NCI-H345 treated with DMSO at 0.1 percent for 48 hours (cell line): ENCODE measurements around the gene PHF23.
A peak's percentile ranks its signal among the peaks of the same experiment; 100 is the strongest.

Experiments
- DNase-seq: peaks from one replicate; lab custom pipeline; 2025; ENCODE audit not compliant: unreplicated experiment; lab: John Stamatoyannopoulos, UW

Gene PHF23

DNA sequence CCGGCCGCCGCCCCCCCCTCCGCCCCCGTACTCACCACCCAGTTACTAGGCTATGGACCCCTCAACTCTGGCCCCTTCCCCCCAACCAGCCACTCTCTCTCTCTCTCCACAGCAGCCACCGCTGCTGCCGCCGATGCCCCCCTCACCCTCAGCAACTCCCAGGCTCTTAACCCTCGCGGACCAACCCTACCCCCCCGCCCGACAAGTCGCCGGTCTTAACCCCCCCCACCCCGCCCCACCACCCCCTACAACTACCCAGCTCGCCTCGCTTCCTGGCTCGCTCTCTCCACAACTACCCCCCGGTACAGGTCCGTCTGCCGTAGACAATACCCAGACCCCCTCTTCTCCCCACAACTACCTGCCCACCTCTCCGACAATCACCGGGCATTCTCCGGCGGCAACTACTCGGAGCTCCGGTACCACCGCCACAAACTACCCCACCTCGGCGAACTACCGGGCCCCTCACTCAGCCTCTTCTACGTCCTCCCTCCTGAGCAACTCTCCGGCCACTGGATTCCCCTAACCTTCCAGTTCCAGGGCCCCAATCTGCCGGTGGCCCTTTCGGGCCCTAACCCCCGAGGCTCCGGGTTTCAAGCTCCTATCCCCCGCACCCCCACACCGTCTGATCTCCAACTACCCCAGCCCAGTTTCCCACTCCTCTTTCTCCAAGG lies 702 bp downstream of the PHF23 start:
- DNase-seq = no peak

DNA sequence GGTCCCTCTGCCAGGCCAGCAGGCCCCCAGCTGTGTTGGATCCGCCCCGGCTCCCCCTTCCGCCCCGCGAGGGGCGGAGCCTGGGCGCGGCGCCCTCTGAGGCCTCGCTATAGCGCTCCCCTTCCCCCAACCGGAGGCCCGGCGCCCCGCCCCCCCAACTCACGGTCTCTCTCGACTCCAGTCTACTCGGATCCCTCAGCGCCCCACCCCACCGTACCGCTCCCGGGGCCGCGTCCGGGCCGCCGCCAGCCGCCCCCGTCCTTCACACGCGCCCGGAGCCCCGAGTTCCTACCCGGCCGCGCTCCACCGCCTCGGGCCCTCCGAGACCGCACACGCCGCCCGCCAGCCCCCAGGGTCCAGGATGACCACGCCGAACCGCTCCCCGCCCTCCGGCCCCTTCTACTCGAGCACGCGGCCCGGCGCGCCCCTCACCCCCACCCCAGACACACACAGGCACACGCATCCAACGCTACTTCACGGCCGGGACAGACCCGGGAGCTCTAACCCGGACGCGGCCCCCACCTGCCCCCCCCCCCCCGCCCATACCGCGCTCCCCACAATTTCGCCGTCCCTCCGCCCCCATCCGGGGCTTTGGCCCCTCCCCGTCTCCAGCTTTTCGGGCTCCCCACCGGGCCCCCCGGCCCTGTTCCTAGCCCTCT lies 1.4 kb downstream of the PHF23 start:
- no peak for DNase-seq

DNA sequence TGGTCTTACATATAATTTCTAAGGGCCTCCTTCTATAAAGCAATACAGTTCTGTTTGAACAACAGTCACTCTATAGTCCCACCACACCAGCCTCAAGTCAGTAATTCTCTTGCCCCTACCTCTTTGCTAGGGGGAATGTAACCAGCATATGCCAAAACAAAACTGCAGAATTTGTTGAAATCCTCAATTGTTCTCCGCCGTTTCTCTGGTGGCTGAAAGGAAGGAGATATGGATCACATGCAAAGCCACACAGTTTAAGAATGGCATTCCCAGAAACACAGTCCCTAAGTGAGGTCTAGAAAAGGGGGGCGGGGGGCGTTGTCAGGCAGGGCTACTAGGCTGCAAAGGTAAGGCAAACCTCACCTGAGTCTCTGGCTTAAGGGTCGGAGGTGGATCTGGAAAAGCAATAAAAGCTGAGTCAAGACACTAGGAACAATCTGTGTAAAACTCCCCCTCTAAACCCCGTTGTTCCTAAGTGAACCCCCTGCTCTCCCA lies 1.9 kb downstream of the PHF23 start:
- DNase-seq = no peak

DNA sequence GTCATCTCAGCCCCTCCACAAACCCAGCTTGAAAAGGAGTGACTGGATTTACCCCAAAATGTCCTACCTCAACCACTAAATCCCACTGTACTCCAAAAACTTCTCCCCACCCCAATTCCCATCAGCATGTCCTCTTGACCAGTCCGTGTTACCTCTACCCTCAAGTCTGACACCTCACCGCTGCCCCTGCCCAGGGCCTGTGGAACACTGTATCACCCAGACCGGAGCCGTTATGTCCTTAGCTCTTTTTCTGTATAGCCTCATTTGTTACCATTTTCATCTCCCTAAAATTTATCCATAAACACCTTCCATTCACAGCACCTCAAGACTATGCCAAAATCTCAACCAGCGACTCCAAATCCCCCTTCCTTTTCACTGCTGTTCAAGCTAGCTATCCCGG lies 2.4 kb downstream of the PHF23 start:
- no peak for DNase-seq

DNA sequence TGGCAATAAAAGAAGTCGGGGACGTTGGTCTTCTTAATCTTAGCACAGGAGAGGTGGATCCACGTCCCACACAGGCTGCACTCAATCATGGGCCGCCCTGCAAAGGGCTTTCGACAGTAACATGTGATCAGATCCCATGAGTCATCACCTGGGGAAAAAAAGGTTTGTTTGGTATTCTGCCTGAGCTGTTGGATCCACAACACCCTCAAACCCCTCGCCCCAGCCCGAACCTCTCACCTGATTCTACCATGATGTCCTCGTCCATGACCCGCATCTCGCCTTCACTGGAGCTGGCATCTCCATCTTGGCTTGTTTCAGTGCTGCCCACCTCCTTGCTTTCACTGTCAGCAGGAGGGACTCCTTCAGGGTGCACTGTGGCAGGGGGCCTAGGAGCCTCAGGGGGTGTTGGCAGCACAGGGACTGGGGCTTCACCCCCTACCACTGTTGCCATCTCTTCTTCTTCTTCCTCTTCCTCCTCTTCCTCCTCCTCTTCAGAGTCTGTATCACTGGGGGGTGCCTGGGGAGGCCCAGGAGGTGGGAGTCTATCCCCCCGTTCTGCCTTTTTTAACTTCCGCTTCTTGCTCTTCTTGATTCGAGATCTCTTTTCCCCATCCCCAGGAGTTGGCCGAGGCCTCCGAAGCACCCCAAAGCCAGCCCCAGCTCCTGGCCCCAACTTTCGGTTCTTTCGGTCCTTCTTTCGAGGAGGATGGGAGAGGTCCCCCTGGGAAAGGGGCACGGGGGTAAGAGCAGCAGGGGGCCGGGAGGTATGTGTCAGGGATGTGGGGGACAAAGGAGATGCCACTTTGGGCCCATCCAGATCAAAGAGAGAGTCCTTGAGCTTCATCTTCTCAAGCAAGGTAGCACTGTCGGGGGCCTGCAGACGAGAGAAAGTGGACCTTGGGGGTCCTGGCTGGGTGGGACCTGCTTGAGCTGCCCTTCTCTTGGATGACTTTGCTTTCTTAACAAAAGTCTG lies 3.3 kb downstream of the PHF23 start:
- DNase-seq = no peak

DNA sequence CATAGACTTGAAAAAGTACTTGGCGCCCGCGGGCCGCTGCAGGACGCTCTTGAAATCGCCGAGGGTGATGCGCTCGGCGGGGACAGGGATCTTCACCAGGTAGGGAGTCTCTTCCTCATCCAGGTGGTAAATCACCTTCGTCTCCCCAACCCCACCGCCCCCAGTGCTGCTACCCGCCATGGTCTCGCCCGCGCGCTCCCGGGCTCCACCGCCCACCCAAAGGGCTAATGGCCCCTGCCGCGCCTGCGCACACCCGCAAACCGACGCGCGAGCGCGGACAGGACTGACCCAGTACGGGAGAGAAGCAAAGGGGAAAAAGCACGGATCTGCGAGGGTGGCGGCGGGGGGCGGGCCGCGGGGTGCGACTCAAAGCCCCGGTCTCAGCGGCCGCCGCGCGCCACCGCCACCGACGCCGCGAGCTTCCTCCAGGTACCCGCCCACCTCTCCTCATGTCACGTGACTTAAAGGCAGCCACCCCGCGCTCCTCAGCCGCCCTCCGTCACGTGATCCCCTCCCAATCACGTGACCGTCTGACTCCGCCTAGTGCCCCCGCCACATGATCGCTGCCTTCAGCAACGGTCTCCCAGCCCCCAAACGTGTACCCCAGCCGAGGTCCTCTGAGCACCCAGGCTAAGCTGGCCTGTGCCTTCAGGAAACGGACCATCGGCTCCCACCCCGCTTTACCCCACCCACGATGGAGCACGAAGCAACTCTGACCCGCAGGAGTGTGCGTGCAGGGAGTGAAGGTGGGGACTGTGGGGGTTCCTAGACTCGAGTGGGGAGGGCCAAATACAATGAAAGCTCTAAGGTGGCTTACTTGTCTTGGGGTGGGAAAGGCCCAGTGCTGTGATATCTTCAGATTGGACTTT lies 4.9 kb downstream of the PHF23 start, which contains the start of gene DVL2:
TSS of gene DVL2 (minus strand) at position 435 of the 869 bp plus-strand sequence. CDS start at position 180, 255 bp downstream.
- DNase-seq = peak; percentile 30

DNA sequence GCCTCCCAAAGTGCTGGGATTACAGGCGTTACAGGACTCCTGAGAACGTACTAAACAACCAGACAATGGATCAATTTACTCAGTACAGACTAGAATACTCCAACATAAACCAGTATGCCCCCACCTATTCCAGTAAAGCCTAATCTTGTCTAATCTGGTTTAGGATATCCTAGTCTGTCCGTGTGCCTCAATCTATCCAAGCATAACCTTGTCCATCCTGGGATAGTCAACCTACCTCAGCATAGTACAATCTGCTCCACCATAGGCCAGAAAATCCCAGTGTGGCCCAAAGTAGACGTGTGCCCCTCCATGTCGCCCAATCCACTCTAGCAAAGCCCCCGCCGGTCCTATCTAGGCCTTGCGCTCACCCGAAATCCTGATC lies 5.6 kb downstream of the PHF23 start:
- DNase-seq = no peak

DNA sequence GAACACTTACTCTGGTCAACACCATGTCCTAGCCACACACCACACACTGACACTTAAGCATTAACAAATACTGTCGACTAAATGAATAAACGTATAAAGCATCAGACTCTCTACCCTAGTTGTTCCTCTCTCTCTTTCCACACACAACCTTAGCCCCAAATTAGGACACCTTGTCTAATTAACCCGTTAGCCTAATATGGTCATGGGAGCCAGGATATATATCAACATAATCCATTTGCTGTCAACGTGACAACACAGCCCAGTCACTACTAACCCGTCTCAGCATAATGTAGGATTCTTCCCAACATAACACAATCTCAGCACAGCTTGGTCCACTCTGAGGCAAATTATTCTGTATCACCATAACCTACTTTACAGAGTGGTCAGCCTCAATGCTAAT lies 7.1 kb downstream of the PHF23 start:
- DNase-seq = no peak

DNA sequence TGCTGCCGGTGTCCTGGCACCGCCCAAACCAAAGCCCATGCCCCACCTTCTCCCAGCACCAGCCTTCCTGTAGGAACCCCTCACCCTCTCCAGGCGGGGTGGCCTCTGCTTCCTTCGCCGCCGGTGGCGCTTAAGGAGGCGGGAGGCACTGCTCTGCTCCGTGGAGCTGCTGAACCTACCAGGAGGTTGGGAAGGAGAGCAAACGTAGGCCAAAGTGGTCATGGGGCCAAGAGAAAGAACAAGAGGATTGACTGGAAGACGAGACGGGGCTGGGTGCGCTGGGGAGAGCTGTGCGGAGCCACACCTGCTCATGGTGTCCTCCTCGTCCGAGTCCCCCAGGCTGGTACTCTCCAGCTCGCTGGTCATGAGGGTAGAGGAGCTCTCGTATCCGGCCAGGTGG lies 9.8 kb downstream of the PHF23 start:
- DNase-seq = no peak

DNA sequence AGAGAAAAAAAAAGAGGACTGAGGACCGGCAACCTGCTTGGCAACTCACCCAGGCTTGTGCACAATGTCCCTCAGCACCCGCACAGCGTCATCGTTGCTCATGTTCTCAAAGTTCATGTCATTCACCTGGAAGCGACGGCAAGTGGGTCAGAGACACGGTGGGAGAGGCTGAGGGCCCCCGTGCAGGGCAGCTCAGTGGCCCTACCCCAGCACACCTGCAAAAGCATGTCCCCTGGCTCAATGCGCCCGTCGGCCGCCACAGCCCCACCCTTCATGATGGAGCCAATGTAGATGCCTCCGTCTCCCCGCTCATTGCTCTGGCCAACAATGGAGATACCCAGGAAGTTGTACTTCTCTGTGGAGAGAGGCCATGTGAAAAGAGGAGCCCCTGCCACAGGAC lies 10.3 kb downstream of the PHF23 start:
- no peak for DNase-seq

DNA sequence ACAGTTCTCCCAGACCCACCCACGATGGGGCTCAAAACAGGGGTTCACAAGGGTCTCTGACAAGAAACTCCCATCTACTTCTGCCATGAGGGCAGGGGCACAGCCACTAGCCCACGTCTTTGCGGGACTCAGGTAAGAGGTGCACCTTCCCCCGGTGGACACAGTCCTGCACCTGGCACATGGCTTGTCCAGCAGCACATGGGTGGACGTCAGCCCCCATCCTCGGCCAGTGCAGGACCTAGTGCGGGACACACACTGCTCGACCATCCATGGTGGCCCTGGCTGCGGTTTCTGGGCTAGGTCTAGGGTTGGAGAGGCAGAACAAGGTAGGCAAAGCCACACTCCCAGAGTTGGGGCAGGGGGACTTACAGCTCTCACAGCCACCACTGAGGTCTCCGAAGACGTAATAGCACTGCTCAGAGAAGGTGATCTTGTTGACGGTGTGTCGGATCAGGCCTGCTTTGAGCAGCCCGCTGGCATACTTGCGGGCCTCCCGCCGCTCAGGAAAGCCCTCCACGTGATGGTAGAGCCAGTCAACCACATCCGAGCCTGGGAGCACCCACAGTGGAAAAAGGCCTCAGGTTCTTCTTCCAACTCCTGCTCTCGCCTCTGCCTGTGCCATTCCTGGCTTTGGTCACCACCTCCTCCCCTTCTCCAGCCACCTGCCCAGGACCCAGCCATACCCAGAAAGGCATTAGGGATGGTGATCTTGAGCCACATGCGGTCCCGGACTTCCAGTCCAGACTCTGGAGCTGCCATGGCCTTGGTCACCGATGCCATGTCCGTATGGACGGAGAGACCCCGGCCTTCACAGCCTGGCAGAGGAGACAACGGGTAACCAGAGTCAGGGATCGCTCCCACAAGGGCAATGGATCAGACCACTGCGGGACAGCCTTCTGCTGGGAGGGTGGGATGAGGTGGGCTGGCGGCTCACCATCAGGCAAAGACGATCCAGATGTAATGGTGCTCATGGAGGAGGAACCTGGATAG lies 12.2 kb downstream of the PHF23 start:
- no peak for DNase-seq

DNA sequence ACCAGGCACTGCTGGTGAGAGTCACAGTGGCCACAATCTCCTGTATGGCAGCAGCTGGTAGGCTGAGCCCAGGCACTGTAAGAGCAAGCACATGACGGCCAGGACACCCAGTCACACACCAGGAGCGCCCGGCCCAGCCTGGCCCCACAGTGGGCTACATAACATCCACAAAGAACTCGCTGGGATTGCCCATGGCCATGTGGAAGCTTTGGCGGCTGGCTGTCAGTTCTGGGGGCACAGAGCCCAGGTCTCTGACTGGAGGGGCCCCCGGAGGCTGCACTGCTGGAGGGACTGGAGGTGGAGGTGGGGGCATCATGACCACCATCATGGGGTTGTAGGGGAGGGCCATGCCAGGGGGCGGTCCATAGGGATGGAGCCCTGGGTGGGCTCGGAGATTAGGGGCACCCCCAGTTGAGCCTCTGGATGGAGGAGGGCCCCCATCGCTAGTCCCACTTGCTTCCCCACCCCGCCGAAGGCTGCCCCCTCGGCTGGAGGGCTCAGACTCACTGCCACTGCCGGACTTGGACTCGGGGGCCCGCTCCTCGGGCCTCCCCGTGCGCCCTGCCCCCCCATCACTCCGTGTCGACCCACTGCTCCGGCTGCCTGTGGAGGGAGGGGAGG lies 13.4 kb downstream of the PHF23 start:
- no peak for DNase-seq

DNA sequence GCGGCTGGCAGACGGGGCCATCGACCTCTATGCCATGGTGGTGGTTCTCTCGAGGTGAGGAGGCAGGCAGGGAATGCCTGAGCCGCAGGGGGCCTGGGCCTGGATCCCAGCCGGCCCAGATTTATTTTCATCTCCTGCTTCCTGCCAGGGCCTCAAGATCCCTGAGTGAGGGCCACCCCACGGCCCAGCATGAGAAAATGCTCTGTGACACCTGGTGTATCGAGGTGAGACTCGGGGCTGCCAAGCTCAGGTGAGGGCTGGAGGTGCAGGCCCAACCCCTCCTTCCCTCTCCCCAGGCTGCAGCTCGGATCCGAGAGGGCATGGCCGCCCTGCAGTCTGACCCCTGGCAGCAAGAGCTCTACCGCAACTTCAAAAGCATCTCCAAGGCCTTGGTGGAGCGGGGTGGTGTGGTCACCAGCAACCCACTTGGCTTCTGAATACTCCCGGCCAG lies 14.6 kb downstream of the PHF23 start:
- DNase-seq = no peak

DNA sequence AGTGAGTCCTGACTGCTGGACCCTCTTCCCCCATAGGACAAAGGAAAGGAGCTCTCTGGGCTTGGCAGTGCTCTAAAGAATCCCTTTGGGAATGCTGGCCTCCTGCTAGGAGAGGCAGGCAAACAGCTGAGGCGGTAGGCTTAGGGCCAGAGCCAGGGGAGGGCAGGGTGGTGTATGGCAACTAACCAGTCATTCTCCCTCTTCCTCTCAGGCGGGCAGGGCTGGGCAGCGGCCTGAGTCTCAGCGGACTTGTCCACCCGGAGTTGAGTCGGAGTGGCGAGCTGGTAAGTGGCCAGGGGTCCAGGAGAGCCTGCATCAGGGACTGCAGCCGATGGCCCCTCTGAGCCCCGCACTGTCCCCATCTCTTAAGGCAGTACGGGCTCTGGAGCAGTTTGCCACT lies 15.1 kb downstream of the PHF23 start:
- DNase-seq = no peak

DNA sequence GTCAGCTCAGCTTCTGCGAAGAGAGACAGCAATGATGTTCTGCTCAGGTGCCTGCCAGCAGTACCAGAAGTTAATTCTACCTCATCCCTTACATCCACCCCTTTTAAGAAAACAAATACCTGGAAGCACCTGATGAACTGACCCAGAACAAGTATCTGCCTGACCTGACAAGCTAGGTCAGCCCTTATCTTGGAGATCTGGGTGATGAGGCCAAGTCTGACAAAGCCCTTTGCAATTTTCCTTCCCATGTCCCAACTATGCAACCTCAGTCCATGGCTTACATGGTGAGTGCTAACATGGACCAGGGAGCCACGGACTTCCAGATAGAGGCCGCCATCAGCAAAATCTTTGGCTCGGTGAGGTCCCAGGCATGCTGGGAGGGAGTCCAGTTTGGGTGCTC lies 15.9 kb downstream of the PHF23 start:
- no peak for DNase-seq

DNA sequence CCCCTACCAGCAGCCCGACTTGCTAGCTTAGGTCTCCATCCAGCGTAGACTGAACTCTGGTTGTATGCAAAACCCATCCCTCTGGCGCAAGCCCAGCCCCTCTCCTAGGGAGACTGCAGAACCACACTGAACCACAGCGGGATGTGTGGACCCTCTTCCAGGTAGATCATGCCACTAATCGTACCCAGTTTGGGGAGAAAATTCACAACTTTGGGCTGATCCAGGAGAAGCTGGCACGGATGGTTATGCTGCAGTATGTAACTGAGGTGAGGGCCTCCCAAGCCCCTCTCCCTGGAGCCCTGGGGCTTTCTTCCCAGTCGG lies 16.3 kb downstream of the PHF23 start:
- DNase-seq = no peak

DNA sequence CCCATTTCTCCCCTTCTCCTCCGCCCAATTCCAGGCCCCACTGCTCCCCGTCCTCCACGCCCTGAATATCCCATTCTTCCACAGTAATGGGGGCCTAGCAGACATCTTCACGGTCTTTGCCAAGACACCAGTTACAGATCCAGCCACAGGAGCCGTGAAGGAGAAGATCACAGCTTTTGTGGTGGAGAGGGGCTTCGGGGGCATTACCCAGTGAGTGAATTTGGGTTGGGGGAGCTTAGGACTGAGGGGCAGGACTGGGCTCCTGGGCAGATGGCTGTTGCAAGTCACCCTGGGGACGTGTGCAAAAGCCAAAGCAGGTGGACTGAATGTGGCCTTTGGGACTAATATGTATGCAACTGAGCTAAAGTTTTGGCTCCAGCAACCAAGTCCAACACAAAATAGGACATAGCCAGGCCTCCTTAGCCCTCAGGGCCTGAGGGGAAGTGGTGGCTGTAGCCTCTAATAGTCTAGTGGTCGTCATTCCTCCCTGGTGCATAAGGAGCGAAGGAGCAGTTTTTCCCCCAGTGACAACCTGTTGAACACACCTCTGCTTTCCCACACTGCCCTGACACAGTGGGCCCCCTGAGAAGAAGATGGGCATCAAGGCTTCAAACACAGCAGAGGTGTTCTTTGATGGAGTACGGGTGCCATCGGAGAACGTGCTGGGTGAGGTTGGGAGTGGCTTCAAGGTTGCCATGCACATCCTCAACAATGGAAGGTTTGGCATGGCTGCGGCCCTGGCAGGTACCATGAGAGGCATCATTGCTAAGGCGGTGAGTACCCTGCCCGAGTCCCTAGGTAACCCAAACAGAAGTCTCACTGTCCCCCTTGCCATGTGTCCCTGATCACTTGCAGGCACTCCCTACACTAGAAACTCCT lies 16.9 kb downstream of the PHF23 start:
- DNase-seq = no peak
